Activated B cell treated with CpG ODN at 0.5 μM for 24 hours (primary cell): Measurements from ENCODE around the gene RTN4R. TPM values are rescaled to one million over a fixed set of nuclear protein-coding genes. Genes with fewer than 3 reads are reported as not detected.

ENCODE experiments used
- ATAC-seq: fragments of 200-7000 bp; cut with Tn5 transposase; one replicate; pipeline ENCODE4 v1.10.0; 2021; ENCODE audit warnings: low read depth, mild to moderate bottlenecking, moderate library complexity
- CTCF ChIA-PET: fragments of 350-600 bp; sonication (Branson Sonifier 250); formaldehyde crosslinking; loops from one replicate; lab custom pipeline; 2021; ENCODE audit warnings: antibody characterized with exemption; lab: Charles Lee
- POLR2A ChIA-PET: fragments of 350-600 bp; sonication (Branson Sonifier 250); formaldehyde crosslinking; loops from one replicate; lab custom pipeline; 2021; ENCODE audit warnings: antibody characterized with exemption; lab: Charles Lee
- DNase-seq: peaks from one replicate; pipeline ENCODE4 v3.0.0; 2022
- H3K27ac Mint-ChIP-seq: one replicate; pipeline ENCODE4 v1.8.0; 2020; ENCODE audit warnings: mixed read lengths
- H3K27me3 Mint-ChIP-seq: one replicate; pipeline ENCODE4 v1.8.0; 2021; ENCODE audit warnings: mixed read lengths
- H3K36me3 Mint-ChIP-seq: one replicate; pipeline ENCODE4 v1.8.0; 2021; ENCODE audit warnings: low read depth, mixed read lengths
- H3K4me1 Mint-ChIP-seq: one replicate; pipeline ENCODE4 v1.8.0; 2021; ENCODE audit warnings: mixed read lengths
- H3K4me3 Mint-ChIP-seq: one replicate; pipeline ENCODE4 v1.8.0; 2020; ENCODE audit warnings: mild to moderate bottlenecking, mixed read lengths
- H3K9me3 Mint-ChIP-seq: one replicate; pipeline ENCODE4 v1.8.0; 2020; ENCODE audit warnings: mixed read lengths
- CTCF ChIP-seq: fragments of 200-600 bp; IDR thresholded peaks from one replicate; pipeline ENCODE4 v1.8.0; 2022; ENCODE audit warnings: antibody characterized with exemption, mild to moderate bottlenecking
- intact Hi-C: fragments of 100-400 bp; cut with micrococcal nuclease; formaldehyde crosslinking; loops from one replicate; pipeline ENCODE4 v1.15.1; 2024
- total RNA-seq: library from RNA; stranded (reverse); gene quantifications from 2 replicates; pipeline ENCODE4 v1.2.3, GENCODE V29; 2022

Gene RTN4R
- total RNA-seq, 1 donor from 2014 or later, result not detected

- Mint-ChIP-seq H3K27ac (no peak overlapping the region), H3K27me3 (peaks cover 4% of the 10 kb centered on the region), H3K4me1 (no peaks in the 10 kb centered on the region), H3K4me3 (peak overlapping the region; percentile 6), H3K9me3 (no peaks in the 10 kb centered on the region), H3K36me3 (no peaks in the 10 kb centered on the region)
- intact Hi-C loops, result no loop called here
- no peak for TF ChIP-seq CTCF
- DNase-seq, result no peak
- POLR2A ChIA-PET, result no interaction called here
- ATAC-seq, result no peak
- CTCF ChIA-PET, result no interaction called here
These were observed 28.5 kb upstream of the RTN4R start for GRCh38 chr22:20296598-20296997.

DNA sequence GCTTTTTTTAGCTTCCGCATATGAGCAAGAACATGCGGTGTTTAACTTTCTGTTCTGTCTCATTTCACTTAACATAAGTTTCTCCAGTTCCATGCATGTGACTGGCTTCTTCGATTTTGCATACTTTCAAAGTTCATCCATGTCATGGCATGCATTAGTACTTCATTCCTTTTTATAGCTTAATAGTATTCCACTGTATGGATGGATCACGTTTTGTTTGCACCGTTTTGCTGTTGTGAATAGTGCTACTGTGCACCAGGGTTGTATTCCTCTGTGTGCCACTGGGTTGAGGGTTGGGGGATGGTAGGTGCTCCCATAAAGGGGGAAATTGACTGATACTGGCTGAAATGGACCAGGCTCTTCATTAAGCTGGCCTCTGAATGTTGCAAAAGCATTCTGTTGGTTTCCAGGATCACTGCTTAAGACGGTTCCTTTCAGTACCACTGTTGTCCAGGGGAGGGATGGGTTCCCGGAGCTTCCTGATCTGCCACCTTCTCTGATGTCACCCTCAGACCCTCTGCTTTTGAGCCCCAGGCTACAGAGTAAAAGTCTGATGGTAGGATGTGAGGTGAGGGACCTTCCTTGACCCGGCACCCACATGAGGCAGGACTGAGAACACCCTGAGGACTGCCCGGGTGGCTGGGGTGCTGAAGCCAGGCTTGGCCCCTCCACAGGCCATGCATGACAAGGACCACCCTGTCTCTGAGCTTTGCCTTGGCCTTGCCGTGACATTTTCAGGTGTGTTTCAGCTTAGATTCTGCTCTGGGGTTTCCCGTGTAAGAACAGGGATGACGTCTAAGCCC is 27.3 kb upstream of the RTN4R start:
- Mint-ChIP-seq H3K4me1 (no peaks in the 10 kb centered on the region), H3K27ac (no peak overlapping the region), H3K36me3 (no peaks in the 10 kb centered on the region), H3K4me3 (no peak overlapping the region), H3K9me3 (no peaks in the 10 kb centered on the region), H3K27me3 (no peaks in the 10 kb centered on the region)
- DNase-seq, result no peak
- no peak for ATAC-seq
- intact Hi-C loops, result no loop called here
- TF ChIP-seq CTCF, result no peak
- CTCF ChIA-PET, result interaction anchor here (1.4 kb wide), 1 partner anchor 138 kb away, joined by 4 read pairs; no protein-coding TSS in a partner anchor
- POLR2A ChIA-PET, result no interaction called here

- ATAC-seq (no peak), DNase-seq (no peak)
- ChIA-PET CTCF (interaction anchor here (1.8 kb wide), 1 partner anchor 136 kb away, joined by 4 read pairs; no protein-coding TSS in a partner anchor), POLR2A (no interaction called here)
- Mint-ChIP-seq H3K4me1 (no peaks in the 10 kb centered on the region), H3K27ac (no peak overlapping the region), H3K9me3 (no peaks in the 10 kb centered on the region), H3K27me3 (no peaks in the 10 kb centered on the region), H3K4me3 (no peak overlapping the region), H3K36me3 (no peaks in the 10 kb centered on the region)
- TF ChIP-seq CTCF, result no peak
- intact Hi-C loops, result no loop called here
These were observed 24.6 kb upstream of the RTN4R start for GRCh38 chr22:20292673-20293232.

- no peaks in the 10 kb centered on the region for H3K9me3 Mint-ChIP-seq
- ChIA-PET CTCF (interaction anchor here (1.8 kb wide), 1 partner anchor 135 kb away, joined by 4 read pairs; no protein-coding TSS in a partner anchor), POLR2A (no interaction called here)
- ATAC-seq (no peak), DNase-seq (no peak)
- no peaks in the 10 kb centered on the region for H3K36me3 Mint-ChIP-seq
- intact Hi-C loops, result no loop called here
- H3K4me1 Mint-ChIP-seq, result no peaks in the 10 kb centered on the region
- no peak for TF ChIP-seq CTCF
- H3K27ac Mint-ChIP-seq, result no peak overlapping the region
- H3K27me3 Mint-ChIP-seq, result no peaks in the 10 kb centered on the region
- H3K4me3 Mint-ChIP-seq, result no peak overlapping the region
These were observed 24.0 kb upstream of the RTN4R start for GRCh38 chr22:20292108-20292507.

GRCh38 chr22:20291604-20292063 is 23.5 kb upstream of the RTN4R start:
- POLR2A ChIA-PET, result no interaction called here
- ATAC-seq (no peak), DNase-seq (no peak)
- Mint-ChIP-seq H3K4me1 (peaks cover 5% of the 10 kb centered on the region), H3K4me3 (no peak overlapping the region), H3K36me3 (no peaks in the 10 kb centered on the region), H3K27ac (no peak overlapping the region), H3K9me3 (no peaks in the 10 kb centered on the region), H3K27me3 (no peaks in the 10 kb centered on the region)
- intact Hi-C loops, result no loop called here
- no peak for TF ChIP-seq CTCF
- CTCF ChIA-PET, result interaction anchor here (1.8 kb wide), 1 partner anchor 135 kb away, joined by 4 read pairs; no protein-coding TSS in a partner anchor
